SU-DHL-6 (cell line): ENCODE data around the gene TRIM38.
A peak's percentile ranks its signal among the peaks of the same experiment; 100 is the strongest.
"Not testable (repeated sequence)": the region's sequence is repeated elsewhere in the genome, so short reads cannot be mapped to it uniquely, and the experiment has no call there.

Experiments
- H2AFZ ChIP-seq: fragments of 200-600 bp; sonication (generic); 2 replicates; pipeline ENCODE4 v1.6.1; 2014; ENCODE audit warnings: low read depth, mild to moderate bottlenecking, moderate library complexity, mixed read lengths, antibody characterized with exemption, low read length; ENCODE audit not compliant: severe bottlenecking
- H3F3A ChIP-seq: fragments of 200-600 bp; shearing (Covaris generic); 2 replicates; pipeline ENCODE4 v1.6.0; 2016; ENCODE audit warnings: antibody characterized with exemption, mild to moderate bottlenecking; ENCODE audit not compliant: insufficient read depth
- H3K27ac ChIP-seq: fragments of 200-600 bp; sonication (generic); 2 replicates; pipeline ENCODE4 v1.5.1; 2016; ENCODE audit warnings: low read depth, mild to moderate bottlenecking, low read length, moderate library complexity, mixed read lengths
- H3K27me3 ChIP-seq: fragments of 200-600 bp; sonication (generic), shearing (Covaris generic); 2 replicates; pipeline ENCODE4 v1.6.0; 2014; ENCODE audit warnings: mild to moderate bottlenecking, low read length
- H3K36me3 ChIP-seq: fragments of 200-600 bp; sonication (generic); 2 replicates; pipeline ENCODE4 v1.6.1; 2014; ENCODE audit warnings: mild to moderate bottlenecking, low read length, mixed read lengths
- H3K4me2 ChIP-seq: fragments of 300-600, 200-600 bp; shearing (Covaris generic), sonication (generic); 2 replicates; pipeline ENCODE4 v1.6.0; 2014; ENCODE audit warnings: low read length, low read depth, mild to moderate bottlenecking; ENCODE audit not compliant: poor library complexity, severe bottlenecking
- H3K4me3 ChIP-seq: fragments of 200-600 bp; sonication (generic); 2 replicates; pipeline ENCODE4 v1.5.1; 2014; ENCODE audit warnings: antibody characterized with exemption, low read length, mild to moderate bottlenecking, mixed read lengths; ENCODE audit not compliant: insufficient read depth, poor library complexity, severe bottlenecking
- H3K79me2 ChIP-seq: fragments of 200-600 bp; sonication (generic); 2 replicates; pipeline ENCODE4 v1.6.1; 2014; ENCODE audit warnings: mild to moderate bottlenecking, low read length, moderate library complexity; ENCODE audit not compliant: insufficient read depth
- H3K9ac ChIP-seq: fragments of 200-600 bp; sonication (generic); 2 replicates; pipeline ENCODE4 v1.7.0; 2014; ENCODE audit warnings: mild to moderate bottlenecking, low read length
- H3K9me2 ChIP-seq: fragments of 200-600 bp; sonication (generic); replicated peaks from 2 replicates; pipeline ENCODE4 v1.6.1; 2014; ENCODE audit warnings: low read length; ENCODE audit not compliant: insufficient read depth
- H3K9me3 ChIP-seq: fragments of 200-600 bp; sonication (generic); 2 replicates; pipeline ENCODE4 v1.6.1; 2014; ENCODE audit warnings: low read length, mixed read lengths; ENCODE audit not compliant: insufficient read depth
- H4K20me1 ChIP-seq: fragments of 200-600 bp; sonication (generic); 2 replicates; pipeline ENCODE4 v1.6.1; 2014; ENCODE audit warnings: low read depth, mild to moderate bottlenecking, antibody characterized with exemption, low read length, moderate library complexity, mixed read lengths
- CTCF ChIP-seq: fragments of 200-600 bp; sonication (generic); IDR thresholded peaks from one replicate; pipeline ENCODE4 v1.5.1; 2017; ENCODE audit warnings: antibody characterized with exemption, mild to moderate bottlenecking, low read length, moderate library complexity; ENCODE audit not compliant: insufficient read depth, poor library complexity, severe bottlenecking
- EZH2phosphoT487 ChIP-seq: fragments of 200-600 bp; sonication (generic), shearing (Covaris generic); conservative IDR thresholded peaks from 2 replicates; pipeline ENCODE4 v1.6.1; 2018; ENCODE audit warnings: mild to moderate bottlenecking, antibody characterized with exemption, low read length, moderate library complexity, mixed read lengths

Gene TRIM38

GRCh38 chr6:25942561-25943147, 19.9 kb upstream of the TRIM38 start:
- H3K27me3 ChIP-seq: no peaks in the 10 kb centered on the region

GRCh38 chr6:25943887-25944286, 18.7 kb upstream of the TRIM38 start:
- Histone ChIP-seq H4K20me1 (no peaks in the 10 kb centered on the region), H3K27me3 (no peaks in the 10 kb centered on the region), H3K79me2 (no peaks in the 10 kb centered on the region), H3K4me2 (no peak overlapping the region), H3K9ac (no peak overlapping the region), H3K36me3 (no peaks in the 10 kb centered on the region), H3K4me3 (no peak overlapping the region), H3K9me3 (no peaks in the 10 kb centered on the region; the same call in 1 of the 2 replicates), H3F3A (no peaks in the 10 kb centered on the region), H2AFZ (no peak overlapping the region), H3K27ac (no peak overlapping the region), H3K9me2 (no peaks in the 10 kb centered on the region)
- TF ChIP-seq EZH2phosphoT487 (no peak), CTCF (no peak)

More at GRCh38 chr6:25942561-25943147, 19.9 kb upstream of the TRIM38 start:
- H3K27ac ChIP-seq: no peak overlapping the region
- no peak overlapping the region for H3K4me2 ChIP-seq
- H3K79me2 ChIP-seq: no peaks in the 10 kb centered on the region
- H4K20me1 ChIP-seq: no peaks in the 10 kb centered on the region
- TF ChIP-seq EZH2phosphoT487 (no peak), CTCF (peak; percentile 94)
- no peaks in the 10 kb centered on the region for H3K9me2 ChIP-seq
- no peaks in the 10 kb centered on the region for H3F3A ChIP-seq
- no peaks in the 10 kb centered on the region for H3K36me3 ChIP-seq
- no peak overlapping the region for H3K4me3 ChIP-seq
- H3K9ac ChIP-seq: no peak overlapping the region
- no peaks in the 10 kb centered on the region; the same call in 1 of the 2 replicates for H3K9me3 ChIP-seq
- H2AFZ ChIP-seq: no peak overlapping the region

- no peak overlapping the region for H3K27ac ChIP-seq
- H3K36me3 ChIP-seq: no peaks in the 10 kb centered on the region
- no peak overlapping the region for H3K9ac ChIP-seq
- no peaks in the 10 kb centered on the region for H3K9me2 ChIP-seq
- H3F3A ChIP-seq: no peaks in the 10 kb centered on the region
- no peaks in the 10 kb centered on the region for H3K27me3 ChIP-seq
- H2AFZ ChIP-seq: no peak overlapping the region
- no peaks in the 10 kb centered on the region for H3K79me2 ChIP-seq
- no peak overlapping the region for H3K4me2 ChIP-seq
- TF ChIP-seq EZH2phosphoT487 (0 out of 2 replicates have a peak, but pooled peaks have one; percentile 54), CTCF (no peak)
- H3K9me3 ChIP-seq: no peaks in the 10 kb centered on the region; the same call in 1 of the 2 replicates
- H4K20me1 ChIP-seq: no peaks in the 10 kb centered on the region
- H3K4me3 ChIP-seq: no peak overlapping the region
These were observed 17.7 kb upstream of the TRIM38 start for GRCh38 chr6:25944688-25945574.

- H3K4me3 ChIP-seq: not testable (repeated sequence)
These were observed 16.9 kb upstream of the TRIM38 start for GRCh38 chr6:25945738-25946137.

More at GRCh38 chr6:25945738-25946137, 16.9 kb upstream of the TRIM38 start:
- not testable (repeated sequence) for H3K27ac ChIP-seq, H3K9me3 ChIP-seq, H3K79me2 ChIP-seq, H3K27me3 ChIP-seq, H3F3A ChIP-seq, H3K4me2 ChIP-seq, H3K9me2 ChIP-seq, H2AFZ ChIP-seq, H4K20me1 ChIP-seq, H3K9ac ChIP-seq, H3K36me3 ChIP-seq
